HG03575 (cell line): ENCODE results near the gene CXCL10.
"Not testable (repeated sequence)": the region's sequence is repeated elsewhere in the genome, so short reads cannot be mapped to it uniquely, and the experiment has no call there.

Experiments
- ATAC-seq: cut with Tn5 transposase; IDR thresholded peaks from one replicate; pipeline ENCODE4 v1.9.1; 2021; ENCODE audit not compliant: unreplicated experiment, insufficient number of reproducible peaks, low FRiP score; ENCODE audit errors: extremely low read depth

Gene CXCL10

GRCh38 chr4:75998525-75999147, 24.7 kb downstream of the CXCL10 start:
- ATAC-seq, result not testable (repeated sequence)

GRCh38 chr4:75997946-75998345, 25.4 kb downstream of the CXCL10 start:
- no peak for ATAC-seq

GRCh38 chr4:75997081-75997480, 26.2 kb downstream of the CXCL10 start:
- ATAC-seq, result no peak

- ATAC-seq, result no peak
These were observed 27.6 kb downstream of the CXCL10 start for GRCh38 chr4:75995727-75996126.

- no peak for ATAC-seq
These were observed 30.8 kb downstream of the CXCL10 start for GRCh38 chr4:75992462-75992861.

GRCh38 chr4:75989846-75990528, 33.3 kb downstream of the CXCL10 start:
- ATAC-seq, result no peak

GRCh38 chr4:75985116-75985515, 38.2 kb downstream of the CXCL10 start:
- no peak for ATAC-seq

GRCh38 chr4:75980576-75980975, 42.7 kb downstream of the CXCL10 start:
- no peak for ATAC-seq

GRCh38 chr4:75976177-75976576, 47.1 kb downstream of the CXCL10 start:
- no peak for ATAC-seq

- ATAC-seq, result no peak
These were observed 49.5 kb downstream of the CXCL10 start for GRCh38 chr4:75973766-75974165.
